Suprapubic skin (tissue), 4 donors: Measurements from ENCODE around the gene PDIA3. TPM values are rescaled to one million over a fixed set of nuclear protein-coding genes. Genes with fewer than 3 reads are reported as not detected.
A peak's percentile ranks its signal among the peaks of the same experiment; 100 is the strongest.

Source experiments
- DNase-seq, 2 donors: peaks; one replicate each; pipeline ENCODE4 v3.0.0-alpha.2; 2019; ENCODE audit warnings: low spot score in 2 of 2
- H3K27ac ChIP-seq: fragments of 200-600 bp; sonication (generic); one replicate; pipeline ENCODE4 v1.5.1; 2019
- H3K27me3 ChIP-seq: fragments of 200-600 bp; sonication (generic); one replicate; pipeline ENCODE4 v1.5.1; 2019
- H3K36me3 ChIP-seq: fragments of 200-600 bp; sonication (generic); one replicate; pipeline ENCODE4 v1.5.1; 2019
- H3K4me1 ChIP-seq: fragments of 200-600 bp; sonication (generic); one replicate; pipeline ENCODE4 v1.5.1; 2019
- H3K4me3 ChIP-seq: fragments of 200-600 bp; sonication (generic); one replicate; pipeline ENCODE4 v1.5.1; 2019; ENCODE audit warnings: mild to moderate bottlenecking
- H3K9me3 ChIP-seq: fragments of 200-600 bp; sonication (generic); one replicate; pipeline ENCODE4 v1.5.1; 2019
- CTCF ChIP-seq, 2 donors: fragments of 200-600 bp in 1 of 2; fragments of 450-650 bp in 1 of 2; sonication (generic) in 1 of 2; IDR thresholded peaks; one replicate each; pipeline ENCODE4 v1.5.1; 2016 to 2019; ENCODE audit warnings: antibody characterized with exemption in 2 of 2, mild to moderate bottlenecking in 1 of 2, moderate library complexity in 1 of 2
- EP300 ChIP-seq: sonication (generic); formaldehyde crosslinking; IDR thresholded peaks from one replicate; pipeline ENCODE4 v1.6.1; 2017; ENCODE audit warnings: antibody characterized with exemption
- POLR2A ChIP-seq, 2 donors: fragments of 450-650 bp; IDR thresholded peaks; one replicate each; pipeline ENCODE4 v1.6.1; 2017; ENCODE audit warnings: antibody characterized with exemption in 2 of 2, mild to moderate bottlenecking in 2 of 2, moderate library complexity in 2 of 2
- POLR2AphosphoS5 ChIP-seq, 3 donors: sonication (generic); formaldehyde crosslinking; IDR thresholded peaks; one replicate each; pipeline ENCODE4 v1.6.1; 2017; ENCODE audit warnings: antibody characterized with exemption in 3 of 3
- WGBS: methylation state at CpG from one replicate; pipeline ENCODE4 v1.1.5; 2018; 5-methylcytosine and 5-hydroxymethylcytosine counted together
- total RNA-seq, 4 donors: library from RNA; depleted of rRNA; stranded (reverse); fragments of >200 nt; gene quantifications; one replicate each; pipeline ENCODE4 v1.1.0, GENCODE V29; 2016

Gene PDIA3
- total RNA-seq, 4 donors from 2014 or later, result 57.1 to 157 (median 100.0) TPM

GRCh38 chr15:43775411-43775965 lies 29.2 kb downstream of the PDIA3 start:
- Histone ChIP-seq H3K27ac (peak overlapping the region; percentile 89), H3K4me1 (peaks cover 46% of the 10 kb centered on the region), H3K27me3 (no peaks in the 10 kb centered on the region), H3K4me3 (peak overlapping the region; percentile 65), H3K9me3 (no peaks in the 10 kb centered on the region), H3K36me3 (peaks cover 31% of the 10 kb centered on the region)
- DNase-seq, result peak in 1 of 2 donors; percentile 76
- 88% methylated on average over 1 of the region's 1 CpG for WGBS
- TF ChIP-seq POLR2A (IDR thresholded peaks at IDR 0.05) (no peak), CTCF (IDR thresholded peaks at IDR 0.05) (peak; percentile 6 to 46), EP300 (no peak), POLR2AphosphoS5 (IDR thresholded peaks at IDR 0.05) (no peak)

- WGBS, result 23% methylated on average over 34 of the region's 35 CpGs
- Histone ChIP-seq H3K27ac (peak overlapping the region; percentile 89), H3K4me1 (peaks cover 43% of the 10 kb centered on the region), H3K9me3 (no peaks in the 10 kb centered on the region), H3K36me3 (peaks cover 23% of the 10 kb centered on the region), H3K4me3 (peak overlapping the region; percentile 65), H3K27me3 (no peaks in the 10 kb centered on the region)
- no peak for DNase-seq
- TF ChIP-seq EP300, result no peak
- no peak for TF ChIP-seq POLR2A (IDR thresholded peaks at IDR 0.05)
- TF ChIP-seq CTCF (IDR thresholded peaks at IDR 0.05), result no peak
- no peak for TF ChIP-seq POLR2AphosphoS5 (IDR thresholded peaks at IDR 0.05)
These were observed 30.0 kb downstream of the PDIA3 start for GRCh38 chr15:43776101-43776717.

GRCh38 chr15:43776718-43777266 lies 30.6 kb downstream of the PDIA3 start, which contains the start of gene ELL3:
Gene ELL3 (minus strand): TSS chr15:43776966. CDS start chr15:43776901, 65 bp downstream.
- no peak for TF ChIP-seq POLR2AphosphoS5 (IDR thresholded peaks at IDR 0.05)
- no peak for TF ChIP-seq POLR2A (IDR thresholded peaks at IDR 0.05)
- TF ChIP-seq EP300, result no peak
- no peak for TF ChIP-seq CTCF (IDR thresholded peaks at IDR 0.05)
- Histone ChIP-seq H3K4me3 (peak within 1 kb of the TSS; percentile 65), H3K9me3 (no peaks in the 10 kb centered on the region), H3K36me3 (peaks cover 17% of the 10 kb centered on the region), H3K27ac (peak within 1 kb of the TSS; percentile 89), H3K27me3 (no peaks in the 10 kb centered on the region), H3K4me1 (peaks cover 37% of the 10 kb centered on the region)
- 2% methylated on average over 22 of the region's 41 CpGs for WGBS
- peak; percentile 88 for DNase-seq

- DNase-seq, result peak; percentile 91 to 93
- peaks cover 31% of the 10 kb centered on the region for H3K4me1 ChIP-seq
- peaks cover 16% of the 10 kb centered on the region for H3K36me3 ChIP-seq
- peak overlapping the region; percentile 89 for H3K27ac ChIP-seq
- 3% methylated on average over 14 of the region's 31 CpGs for WGBS
- no peaks in the 10 kb centered on the region for H3K9me3 ChIP-seq
- peak overlapping the region; percentile 65 for H3K4me3 ChIP-seq
- H3K27me3 ChIP-seq, result no peaks in the 10 kb centered on the region
- no peak for TF ChIP-seq POLR2A (IDR thresholded peaks at IDR 0.05)
- TF ChIP-seq CTCF (IDR thresholded peaks at IDR 0.05), result peak; percentile 63 to 86
- TF ChIP-seq POLR2AphosphoS5 (IDR thresholded peaks at IDR 0.05), result peak in 1 of 3 donors; percentile 41
These were observed 31.2 kb downstream of the PDIA3 start for GRCh38 chr15:43777267-43777914.

GRCh38 chr15:43779016-43779415 lies 32.8 kb downstream of the PDIA3 start:
- Histone ChIP-seq H3K4me1 (peaks cover 30% of the 10 kb centered on the region), H3K27me3 (no peaks in the 10 kb centered on the region), H3K9me3 (no peaks in the 10 kb centered on the region), H3K4me3 (no peak overlapping the region), H3K36me3 (peaks cover 2% of the 10 kb centered on the region), H3K27ac (no peak overlapping the region)
- 79% methylated on average over 1 of the region's 1 CpG for WGBS
- no peak for DNase-seq
- no peak for TF ChIP-seq CTCF (IDR thresholded peaks at IDR 0.05)
- no peak for TF ChIP-seq POLR2AphosphoS5 (IDR thresholded peaks at IDR 0.05)
- no peak for TF ChIP-seq POLR2A (IDR thresholded peaks at IDR 0.05)
- no peak for TF ChIP-seq EP300
